IPS-18a (cell line): ENCODE data around the gene PTP4A1.

Source experiments
- H3K27ac ChIP-seq: one replicate; pipeline ENCODE4 v1.5.1; 2013; ENCODE audit warnings: low read length
- H3K27me3 ChIP-seq: one replicate; pipeline ENCODE4 v1.6.1; 2013; ENCODE audit warnings: mild to moderate bottlenecking, low read length; ENCODE audit not compliant: control insufficient read depth, insufficient read depth
- H3K36me3 ChIP-seq: one replicate; pipeline ENCODE4 v1.6.1; 2013; ENCODE audit warnings: low read depth, low read length; ENCODE audit not compliant: control insufficient read depth
- H3K4me1 ChIP-seq: one replicate; pipeline ENCODE4 v1.6.1; 2013; ENCODE audit warnings: low read depth, low read length; ENCODE audit not compliant: control insufficient read depth
- H3K4me3 ChIP-seq: one replicate; pipeline ENCODE4 v1.5.1; 2013; ENCODE audit warnings: low read length
- H3K9ac ChIP-seq: one replicate; pipeline ENCODE4 v1.6.1; 2013; ENCODE audit warnings: mild to moderate bottlenecking, low read length, moderate library complexity
- H3K9me3 ChIP-seq: one replicate; pipeline ENCODE4 v1.6.1; 2013; ENCODE audit warnings: low read depth, low read length; ENCODE audit not compliant: control insufficient read depth

PTP4A1 gene

GRCh38 chr6:63573899-63574553 is 1.7 kb downstream of the PTP4A1 start:
- Histone ChIP-seq H3K27ac (peak overlapping the region; percentile 36), H3K36me3 (peaks cover 28% of the 10 kb centered on the region), H3K9ac (peak overlapping the region; percentile 93), H3K9me3 (no peaks in the 10 kb centered on the region), H3K27me3 (no peaks in the 10 kb centered on the region), H3K4me1 (peaks cover 13% of the 10 kb centered on the region), H3K4me3 (peak overlapping the region; percentile 83)

DNA sequence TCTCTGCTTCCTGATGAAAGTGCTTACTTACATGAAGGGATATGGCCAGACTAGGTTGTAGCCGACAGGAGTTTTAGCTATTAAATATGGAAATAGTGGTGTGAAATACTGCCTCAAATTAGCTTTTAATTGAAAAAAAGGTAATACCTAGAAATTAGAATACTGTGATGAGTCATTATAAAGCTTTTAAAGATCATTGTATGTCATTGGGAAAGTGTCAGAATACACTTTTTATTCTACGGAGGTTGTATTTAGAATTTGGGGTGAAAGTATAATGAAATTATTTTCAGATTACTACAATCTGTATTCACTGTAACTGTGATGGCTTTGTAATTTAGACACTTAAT is 2.2 kb downstream of the PTP4A1 start:
- H3K36me3 ChIP-seq, result peaks cover 33% of the 10 kb centered on the region
- peaks cover 13% of the 10 kb centered on the region for H3K4me1 ChIP-seq
- H3K27ac ChIP-seq, result no peak overlapping the region
- H3K27me3 ChIP-seq, result no peaks in the 10 kb centered on the region
- H3K4me3 ChIP-seq, result peak overlapping the region; percentile 83
- H3K9me3 ChIP-seq, result no peaks in the 10 kb centered on the region
- H3K9ac ChIP-seq, result peak overlapping the region; percentile 93

- peaks cover 10% of the 10 kb centered on the region for H3K4me1 ChIP-seq
- H3K9ac ChIP-seq, result no peak overlapping the region
- no peak overlapping the region for H3K4me3 ChIP-seq
- H3K27me3 ChIP-seq, result no peaks in the 10 kb centered on the region
- no peak overlapping the region for H3K27ac ChIP-seq
- H3K9me3 ChIP-seq, result no peaks in the 10 kb centered on the region
- H3K36me3 ChIP-seq, result peaks cover 50% of the 10 kb centered on the region
These were observed 4.0 kb downstream of the PTP4A1 start for GRCh38 chr6:63576147-63576772.

GRCh38 chr6:63576985-63577712 is 4.9 kb downstream of the PTP4A1 start:
- H3K36me3 ChIP-seq, result peaks cover 58% of the 10 kb centered on the region
- H3K4me1 ChIP-seq, result peaks cover 7% of the 10 kb centered on the region
- no peak overlapping the region for H3K4me3 ChIP-seq
- H3K9me3 ChIP-seq, result no peaks in the 10 kb centered on the region
- H3K9ac ChIP-seq, result no peak overlapping the region
- H3K27me3 ChIP-seq, result no peaks in the 10 kb centered on the region
- no peak overlapping the region for H3K27ac ChIP-seq

- H3K9ac ChIP-seq, result no peak overlapping the region
- no peak overlapping the region for H3K4me3 ChIP-seq
- no peaks in the 10 kb centered on the region for H3K9me3 ChIP-seq
- H3K27ac ChIP-seq, result no peak overlapping the region
- H3K27me3 ChIP-seq, result no peaks in the 10 kb centered on the region
- peaks cover 7% of the 10 kb centered on the region for H3K4me1 ChIP-seq
- peaks cover 58% of the 10 kb centered on the region for H3K36me3 ChIP-seq
These were observed 6.5 kb downstream of the PTP4A1 start for GRCh38 chr6:63578757-63579156.

GRCh38 chr6:63579937-63580703 is 7.8 kb downstream of the PTP4A1 start:
- peaks cover under 1% of the 10 kb centered on the region for H3K4me1 ChIP-seq
- H3K27me3 ChIP-seq, result no peaks in the 10 kb centered on the region
- no peaks in the 10 kb centered on the region for H3K9me3 ChIP-seq
- no peak overlapping the region for H3K27ac ChIP-seq
- H3K4me3 ChIP-seq, result no peak overlapping the region
- H3K36me3 ChIP-seq, result peaks cover 58% of the 10 kb centered on the region
- H3K9ac ChIP-seq, result no peak overlapping the region

- Histone ChIP-seq H3K9me3 (no peaks in the 10 kb centered on the region), H3K4me3 (no peak overlapping the region), H3K9ac (no peak overlapping the region), H3K27ac (no peak overlapping the region), H3K4me1 (no peaks in the 10 kb centered on the region), H3K36me3 (peaks cover 58% of the 10 kb centered on the region), H3K27me3 (no peaks in the 10 kb centered on the region)
These were observed 8.4 kb downstream of the PTP4A1 start for GRCh38 chr6:63580704-63580961.

DNA sequence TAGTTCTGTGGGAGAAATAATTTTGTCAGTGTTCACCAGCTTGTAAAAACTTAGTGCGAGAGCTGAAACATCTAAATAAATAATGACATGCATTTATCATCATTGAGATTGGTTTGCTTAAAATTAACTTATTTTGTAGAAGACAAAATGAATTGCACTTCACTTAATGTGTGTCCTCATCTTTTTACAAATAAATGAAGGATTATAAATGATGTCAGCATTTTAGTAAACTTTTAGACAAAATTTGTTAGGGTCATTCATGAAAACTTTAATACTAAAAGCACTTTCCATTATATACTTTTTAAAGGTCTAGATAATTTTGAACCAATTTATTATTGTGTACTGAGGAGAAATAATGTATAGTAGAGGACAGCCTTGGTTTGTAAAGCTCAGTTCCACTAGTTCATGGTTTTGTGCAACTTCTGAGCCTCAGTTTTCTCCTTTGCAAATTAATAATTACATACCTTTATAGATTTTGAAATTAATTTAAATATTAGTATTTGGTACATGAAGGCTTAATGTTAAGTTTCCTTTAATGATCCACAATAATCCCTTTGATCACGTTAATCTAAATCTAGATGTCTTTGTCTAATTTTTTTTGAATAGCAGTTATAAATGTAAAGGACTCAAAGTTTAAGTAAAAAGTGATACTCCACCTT is 9.2 kb downstream of the PTP4A1 start:
- H3K27ac ChIP-seq, result no peak overlapping the region
- H3K36me3 ChIP-seq, result peaks cover 55% of the 10 kb centered on the region
- H3K27me3 ChIP-seq, result no peaks in the 10 kb centered on the region
- no peak overlapping the region for H3K4me3 ChIP-seq
- H3K4me1 ChIP-seq, result no peaks in the 10 kb centered on the region
- H3K9me3 ChIP-seq, result no peaks in the 10 kb centered on the region
- no peak overlapping the region for H3K9ac ChIP-seq

- H3K4me3 ChIP-seq, result no peak overlapping the region
- no peaks in the 10 kb centered on the region for H3K4me1 ChIP-seq
- peaks cover 43% of the 10 kb centered on the region for H3K36me3 ChIP-seq
- no peaks in the 10 kb centered on the region for H3K9me3 ChIP-seq
- no peak overlapping the region for H3K9ac ChIP-seq
- H3K27ac ChIP-seq, result no peak overlapping the region
- H3K27me3 ChIP-seq, result no peaks in the 10 kb centered on the region
These were observed 10.4 kb downstream of the PTP4A1 start for GRCh38 chr6:63582579-63583231.

DNA sequence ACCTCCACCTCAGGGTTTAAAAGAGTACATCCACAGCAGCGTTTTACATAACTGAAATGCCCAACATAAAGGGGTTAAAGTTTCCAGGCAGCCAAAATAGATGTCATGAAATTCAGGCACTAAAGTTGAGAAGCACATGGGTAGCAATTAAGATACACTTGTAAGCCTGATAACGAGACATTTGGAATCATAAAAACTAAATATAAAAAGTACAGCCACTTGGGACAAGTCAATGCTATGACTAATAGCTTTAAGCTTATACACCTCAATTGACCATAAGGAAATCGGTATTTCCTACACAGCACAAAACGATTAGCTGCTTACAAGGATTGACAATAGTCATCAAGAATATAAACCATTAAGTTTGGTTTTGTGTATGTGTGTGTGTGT is 11.8 kb downstream of the PTP4A1 start:
- H3K36me3 ChIP-seq, result peaks cover 29% of the 10 kb centered on the region
- H3K9ac ChIP-seq, result no peak overlapping the region
- H3K27ac ChIP-seq, result no peak overlapping the region

DNA sequence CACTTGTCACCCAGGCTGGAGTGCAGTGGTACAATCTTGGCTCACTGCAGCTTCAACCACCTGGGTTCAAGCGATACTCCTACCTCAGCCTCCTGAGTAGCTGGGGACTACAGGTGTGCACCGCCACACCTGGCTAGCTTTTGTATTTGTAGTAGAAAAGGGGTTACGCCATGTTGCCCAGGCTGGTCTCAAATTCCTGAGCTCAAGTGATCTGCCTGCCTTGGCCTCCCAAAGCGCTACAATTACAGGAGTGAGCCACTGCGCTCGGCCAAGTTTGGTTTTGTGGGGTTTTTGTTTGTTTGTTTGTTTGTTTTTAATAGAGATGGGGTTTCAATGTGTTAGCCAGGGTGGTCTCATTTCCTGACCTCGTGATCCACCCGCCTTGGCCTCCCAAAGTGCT is 12.3 kb downstream of the PTP4A1 start:
- no peaks in the 10 kb centered on the region for H3K9me3 ChIP-seq
- peaks cover 25% of the 10 kb centered on the region for H3K36me3 ChIP-seq
- no peaks in the 10 kb centered on the region for H3K4me1 ChIP-seq
- no peaks in the 10 kb centered on the region for H3K27me3 ChIP-seq
- no peak overlapping the region for H3K4me3 ChIP-seq
- no peak overlapping the region for H3K27ac ChIP-seq
- H3K9ac ChIP-seq, result no peak overlapping the region

More for the DNA sequence above, 11.8 kb downstream of the PTP4A1 start:
- H3K9me3 ChIP-seq, result no peaks in the 10 kb centered on the region
- no peaks in the 10 kb centered on the region for H3K4me1 ChIP-seq
- no peaks in the 10 kb centered on the region for H3K27me3 ChIP-seq
- no peak overlapping the region for H3K4me3 ChIP-seq
